DMS114 treated with DMSO at 0.1 percent for 48 hours (cell line): ENCODE data around the gene TMED8.
"Not testable (repeated sequence)": the region's sequence is repeated elsewhere in the genome, so short reads cannot be mapped to it uniquely, and the experiment has no call there.

Experiments used
- DNase-seq: peaks from one replicate; lab custom pipeline; 2025; ENCODE audit not compliant: unreplicated experiment; lab: John Stamatoyannopoulos, UW

Gene TMED8

DNA sequence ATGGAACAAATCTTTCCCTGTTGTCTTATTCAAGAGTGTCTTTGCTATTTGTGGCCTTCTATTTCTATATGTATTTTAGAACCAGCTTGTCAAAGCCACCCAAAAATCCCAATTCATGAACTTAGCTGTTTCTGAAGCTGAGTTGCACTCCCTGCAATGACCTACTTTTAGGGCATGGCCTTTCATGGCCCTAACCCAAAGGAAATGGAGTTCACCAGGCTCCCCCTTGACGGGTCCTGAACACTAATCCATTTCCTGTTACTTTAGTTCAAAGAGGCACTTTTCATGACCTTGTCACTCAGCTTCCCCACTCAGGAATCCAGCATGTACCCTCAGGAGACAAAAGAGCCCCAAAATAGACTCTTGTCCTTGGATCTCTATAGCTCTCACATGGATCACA is 7.6 kb downstream of the TMED8 start:
- no peak for DNase-seq

DNA sequence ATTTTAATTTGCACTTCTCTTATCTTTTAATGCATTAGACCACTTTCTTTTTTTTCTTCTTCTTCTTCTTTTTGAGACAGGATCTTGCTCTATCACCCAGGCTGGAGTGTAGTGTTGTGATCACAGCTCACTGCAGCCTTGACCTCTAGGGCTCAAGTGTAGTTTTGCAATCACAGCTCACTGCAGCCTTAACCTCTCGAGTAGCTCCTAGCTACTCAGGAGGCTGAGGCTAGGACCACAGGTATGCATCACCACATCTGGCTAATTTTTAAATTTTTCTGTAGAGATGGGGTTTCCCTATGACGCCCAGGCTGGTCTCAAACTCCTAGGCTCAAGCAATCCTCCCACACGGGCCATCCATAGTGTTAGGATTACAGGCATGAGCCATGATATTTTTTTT is 12.7 kb downstream of the TMED8 start:
- no peak for DNase-seq

DNA sequence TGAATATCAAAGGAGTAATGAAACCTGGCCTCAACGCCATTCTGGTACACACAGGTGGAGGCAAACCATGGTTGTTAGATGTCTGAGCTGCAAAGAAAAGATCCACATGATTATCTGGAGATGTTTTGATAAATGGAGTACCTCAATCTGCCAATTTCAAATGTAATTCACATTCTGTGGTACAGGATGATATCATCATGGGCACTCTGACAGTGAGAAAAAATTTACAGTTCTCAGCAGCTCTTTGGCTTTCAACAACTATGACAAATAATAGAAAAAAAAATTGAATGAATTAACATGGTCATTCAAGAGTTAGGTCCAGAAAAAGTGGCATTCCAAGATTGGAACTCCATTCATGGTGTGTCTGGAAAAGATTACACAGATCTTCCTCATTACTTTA is 17.3 kb downstream of the TMED8 start:
- no peak for DNase-seq

DNA sequence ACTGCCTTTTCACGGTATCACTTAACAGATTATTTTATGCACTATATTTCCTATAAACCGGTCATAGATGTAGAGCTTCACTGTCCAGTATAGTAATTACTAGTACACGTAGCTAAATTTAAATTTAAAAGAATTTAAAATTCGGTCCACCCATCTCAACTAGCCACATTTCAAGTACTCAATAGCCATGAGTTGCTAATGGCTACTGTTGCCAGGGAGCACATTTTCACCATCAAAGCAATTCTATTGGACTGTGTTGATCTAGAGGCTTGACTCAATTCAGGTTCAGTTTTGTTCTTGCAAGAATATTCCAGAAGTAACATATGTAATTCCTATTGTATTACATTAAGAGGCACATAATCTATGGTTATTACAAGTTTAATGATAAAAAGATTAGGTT is 20.0 kb downstream of the TMED8 start:
- no peak for DNase-seq

- no peak for DNase-seq
These were observed 21.1 kb downstream of the TMED8 start for GRCh38 chr14:77355811-77356210.

DNA sequence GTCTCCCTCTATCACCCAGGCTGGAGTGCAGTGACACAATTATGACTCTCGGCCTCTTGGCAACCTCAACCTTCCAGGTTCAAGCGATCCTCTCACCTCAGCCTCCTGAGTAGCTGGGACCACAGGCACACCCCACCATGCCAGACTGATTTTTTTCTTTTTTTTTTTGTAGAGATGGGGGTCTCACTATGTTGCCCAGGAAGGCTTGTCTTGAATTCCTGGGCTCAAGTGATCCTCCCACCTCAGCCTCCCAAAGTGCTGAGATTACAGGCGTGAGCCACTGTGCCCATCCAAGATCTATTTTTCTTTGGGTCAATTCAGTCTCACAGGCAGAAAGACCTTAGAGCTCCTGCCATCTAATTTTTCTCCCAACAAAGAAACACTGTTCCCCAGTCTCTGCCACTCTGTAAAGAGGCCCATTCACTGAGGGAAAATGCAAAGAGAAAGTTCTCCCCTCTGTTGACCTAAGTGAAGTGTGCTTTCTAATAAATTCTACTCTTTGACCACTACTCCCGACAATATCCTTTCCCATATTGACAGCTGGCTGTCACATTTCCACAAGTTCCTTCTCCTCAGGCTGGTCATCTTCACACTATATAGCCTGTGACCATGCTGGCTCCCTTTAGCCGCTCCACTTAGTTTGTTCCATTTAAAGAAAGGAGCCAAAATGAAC is 23.3 kb downstream of the TMED8 start:
- DNase-seq = no peak

DNA sequence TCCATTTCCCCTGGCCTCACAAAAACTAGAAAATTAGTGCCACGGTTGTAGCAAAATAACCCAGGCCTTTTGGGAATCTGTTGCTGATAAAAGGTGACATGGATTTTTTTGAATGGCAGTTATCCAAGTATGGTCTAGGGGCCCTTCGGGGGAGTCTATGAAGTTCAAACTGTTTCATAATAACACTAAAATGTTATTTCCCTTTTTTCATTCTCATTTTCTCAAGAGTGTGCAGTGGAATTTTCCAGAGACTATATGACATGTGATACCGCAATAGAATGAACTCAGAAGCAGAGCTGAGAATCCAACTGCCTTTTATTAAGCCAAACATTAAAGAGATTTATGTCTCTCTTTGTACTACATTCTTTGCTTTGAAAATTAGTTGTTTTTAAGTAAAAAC is 29.1 kb downstream of the TMED8 start:
- DNase-seq = no peak

DNA sequence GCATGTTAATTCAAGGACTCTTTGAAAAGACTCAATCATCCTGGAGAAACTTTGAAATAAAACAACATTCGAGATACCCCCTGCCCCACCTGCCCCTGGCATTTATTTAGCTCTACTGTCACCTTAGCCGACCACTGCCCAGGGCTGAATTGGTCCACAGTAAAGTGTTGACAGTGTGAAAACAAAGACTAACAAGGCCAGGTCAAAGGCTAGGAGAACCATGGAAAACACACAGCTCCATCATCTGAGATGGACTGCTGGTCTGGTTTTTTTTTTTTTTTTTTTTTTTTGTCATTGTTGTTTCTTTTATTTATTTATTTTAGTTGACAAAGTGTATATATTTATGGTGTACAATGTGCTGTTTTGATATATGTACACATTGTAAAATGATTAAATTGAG is 30.4 kb downstream of the TMED8 start:
- DNase-seq = no peak

DNA sequence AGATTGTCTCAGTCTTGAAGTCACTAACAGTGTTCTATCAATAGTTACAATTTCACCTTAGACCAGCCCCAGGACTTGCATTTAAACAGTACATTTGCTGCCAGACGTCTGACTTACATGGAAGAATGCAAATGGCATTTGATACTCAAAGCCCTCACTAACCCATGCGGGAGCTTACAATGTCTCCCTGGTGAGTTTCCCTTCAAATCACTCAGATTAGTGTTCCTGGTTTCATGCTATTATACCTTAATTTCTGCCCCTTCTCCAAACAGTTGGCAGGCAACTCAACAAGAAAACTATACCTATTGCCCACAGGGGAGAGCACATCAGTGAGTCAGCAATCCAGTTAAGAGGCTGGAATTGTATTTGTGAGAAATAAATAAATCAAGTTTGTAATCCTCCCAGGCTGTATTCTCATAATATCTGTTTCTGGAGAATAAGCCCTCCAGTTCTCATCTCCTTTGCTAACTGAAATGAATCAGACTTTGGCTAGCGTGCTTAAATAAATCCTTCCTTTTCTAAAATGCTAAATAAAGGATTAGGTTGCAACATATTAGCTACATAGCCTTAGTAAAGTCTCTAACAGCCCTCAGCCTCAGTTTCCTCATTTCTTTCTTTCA is 32.4 kb downstream of the TMED8 start:
- DNase-seq = no peak

DNA sequence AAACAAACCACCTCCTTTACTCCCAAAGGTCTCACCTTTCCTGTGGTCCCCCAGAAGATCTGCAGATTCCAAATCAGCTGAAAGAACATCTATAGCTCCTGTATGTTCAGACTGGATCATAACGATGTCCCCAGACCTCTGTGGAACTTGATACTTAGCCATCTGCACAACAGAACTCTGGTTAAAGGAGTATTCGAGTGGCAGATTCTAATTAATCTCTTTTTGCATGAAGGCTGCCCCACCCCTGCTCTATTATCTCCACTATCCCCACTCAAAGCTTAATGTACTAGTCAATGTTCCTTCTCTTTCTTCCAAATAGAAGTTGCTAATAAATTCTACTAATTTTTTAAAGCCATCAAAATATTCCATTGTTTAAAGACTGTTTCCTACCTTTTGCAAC is 33.2 kb downstream of the TMED8 start:
- no peak for DNase-seq

- no peak for DNase-seq
These were observed 34.0 kb downstream of the TMED8 start for GRCh38 chr14:77342726-77343397.

DNA sequence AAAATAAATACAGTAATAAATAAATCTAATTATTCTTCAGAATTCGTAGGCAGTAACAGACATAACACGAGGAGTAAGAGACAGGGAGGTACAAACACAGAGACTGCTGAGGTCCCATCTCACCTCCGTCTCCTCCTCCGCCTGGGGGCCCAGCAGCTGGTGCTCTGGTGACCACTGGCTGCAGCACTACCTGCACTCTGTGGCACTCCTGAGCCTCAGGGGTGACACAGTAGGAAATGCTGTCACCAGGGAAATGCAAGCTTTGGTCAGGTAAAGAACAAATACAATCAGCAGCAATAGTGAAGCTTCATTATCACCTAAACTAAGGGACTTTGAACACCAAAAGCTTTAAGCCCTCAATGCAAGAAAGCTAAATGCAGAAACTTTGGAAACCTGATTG is 36.5 kb downstream of the TMED8 start:
- DNase-seq = no peak

DNA sequence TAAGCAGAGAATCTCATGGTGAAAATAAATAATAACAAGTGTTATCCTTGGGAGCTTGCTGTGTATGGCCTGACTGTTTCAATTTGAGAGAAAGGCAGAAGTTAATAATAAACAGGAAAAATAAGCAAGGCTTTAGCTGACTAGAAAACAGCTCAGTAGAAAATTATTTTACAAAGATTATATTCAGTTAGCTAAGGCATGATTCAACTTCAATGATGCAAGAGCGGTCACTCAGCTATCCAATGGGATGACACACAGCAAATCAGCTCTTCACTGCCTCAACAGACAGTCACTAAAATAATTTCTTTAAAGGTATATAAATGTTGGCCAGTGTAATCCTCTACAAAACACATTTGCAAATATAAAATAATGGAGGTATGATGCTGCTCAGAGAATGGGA is 37.5 kb downstream of the TMED8 start:
- DNase-seq = no peak

- no peak for DNase-seq
These were observed 38.6 kb downstream of the TMED8 start for GRCh38 chr14:77338302-77338701.

- DNase-seq = no peak
These were observed 39.0 kb downstream of the TMED8 start for GRCh38 chr14:77337880-77338279.

DNA sequence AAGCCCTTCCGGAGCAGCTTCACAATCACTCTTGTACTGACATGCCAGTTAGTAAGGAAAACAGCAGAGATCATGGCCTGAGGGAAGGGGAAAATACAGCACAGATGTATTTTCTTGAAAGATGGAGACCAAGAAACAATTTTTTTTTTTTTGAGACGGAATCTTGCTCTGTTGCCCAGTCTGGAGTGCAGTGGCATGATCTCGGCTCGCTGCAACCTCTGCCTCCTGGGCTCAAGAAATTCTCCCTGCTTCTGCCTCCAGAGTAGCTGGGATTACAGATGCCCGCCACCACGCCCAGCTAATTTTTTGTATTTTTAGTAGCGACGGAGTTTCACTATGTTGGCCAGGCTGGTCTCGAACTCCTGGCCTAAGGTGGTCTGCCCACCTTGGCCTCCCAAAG is 39.6 kb downstream of the TMED8 start:
- not testable (repeated sequence) for DNase-seq

GRCh38 chr14:77335576-77335975 is 41.3 kb downstream of the TMED8 start:
- DNase-seq = no peak

DNA sequence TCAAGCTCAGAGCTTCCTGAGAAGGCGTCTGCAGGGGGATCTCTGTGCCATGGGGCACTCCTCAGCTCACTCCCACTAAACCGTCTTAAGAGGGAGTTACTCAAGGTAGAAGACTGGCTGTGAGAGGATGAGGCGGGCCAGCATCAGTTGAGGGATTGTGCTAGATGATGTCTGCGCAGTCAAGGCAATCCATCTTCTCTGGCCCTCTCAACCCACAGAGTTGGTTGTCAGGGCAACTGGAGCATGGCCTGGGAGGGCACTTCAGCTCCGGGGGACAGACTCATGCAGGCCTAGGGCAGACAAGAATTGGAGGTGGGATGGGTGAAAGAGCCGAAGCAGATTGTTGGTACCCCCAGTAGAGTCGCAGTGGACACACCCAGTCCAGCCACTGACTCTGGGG is 47.0 kb downstream of the TMED8 start:
- DNase-seq = no peak

DNA sequence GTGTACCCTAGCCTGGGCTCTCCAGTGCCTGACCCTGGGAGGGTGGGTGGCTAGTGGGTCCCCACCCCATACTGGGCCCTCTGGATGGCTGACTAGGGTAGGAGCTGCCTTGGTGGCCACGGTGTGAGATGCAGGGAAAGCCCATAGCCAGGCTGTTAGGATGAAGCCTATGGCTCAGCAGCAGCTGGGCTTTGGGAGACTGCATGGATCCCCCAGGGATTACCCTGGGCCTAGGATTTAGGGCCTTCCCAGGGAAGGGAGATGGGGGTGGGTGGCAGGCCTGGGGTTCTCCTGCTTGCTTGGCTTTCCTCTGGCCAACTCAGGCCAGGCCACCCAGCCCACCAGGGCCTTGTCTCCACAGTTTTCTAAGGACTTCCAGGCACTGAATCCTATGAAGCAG is 49.8 kb downstream of the TMED8 start:
- no peak for DNase-seq

- DNase-seq = no peak
These were observed 51.2 kb downstream of the TMED8 start for GRCh38 chr14:77325746-77326094.

- no peak for DNase-seq
These were observed 51.8 kb downstream of the TMED8 start for GRCh38 chr14:77324816-77325745.

GRCh38 chr14:77324289-77324688 is 52.6 kb downstream of the TMED8 start:
- no peak for DNase-seq
